Measurements from ENCODE around the gene HSPA1B.
"Not testable (repeated sequence)": the region's sequence is repeated elsewhere in the genome, so short reads cannot be mapped to it uniquely, and the experiment has no call there.

Gene HSPA1B

DNA sequence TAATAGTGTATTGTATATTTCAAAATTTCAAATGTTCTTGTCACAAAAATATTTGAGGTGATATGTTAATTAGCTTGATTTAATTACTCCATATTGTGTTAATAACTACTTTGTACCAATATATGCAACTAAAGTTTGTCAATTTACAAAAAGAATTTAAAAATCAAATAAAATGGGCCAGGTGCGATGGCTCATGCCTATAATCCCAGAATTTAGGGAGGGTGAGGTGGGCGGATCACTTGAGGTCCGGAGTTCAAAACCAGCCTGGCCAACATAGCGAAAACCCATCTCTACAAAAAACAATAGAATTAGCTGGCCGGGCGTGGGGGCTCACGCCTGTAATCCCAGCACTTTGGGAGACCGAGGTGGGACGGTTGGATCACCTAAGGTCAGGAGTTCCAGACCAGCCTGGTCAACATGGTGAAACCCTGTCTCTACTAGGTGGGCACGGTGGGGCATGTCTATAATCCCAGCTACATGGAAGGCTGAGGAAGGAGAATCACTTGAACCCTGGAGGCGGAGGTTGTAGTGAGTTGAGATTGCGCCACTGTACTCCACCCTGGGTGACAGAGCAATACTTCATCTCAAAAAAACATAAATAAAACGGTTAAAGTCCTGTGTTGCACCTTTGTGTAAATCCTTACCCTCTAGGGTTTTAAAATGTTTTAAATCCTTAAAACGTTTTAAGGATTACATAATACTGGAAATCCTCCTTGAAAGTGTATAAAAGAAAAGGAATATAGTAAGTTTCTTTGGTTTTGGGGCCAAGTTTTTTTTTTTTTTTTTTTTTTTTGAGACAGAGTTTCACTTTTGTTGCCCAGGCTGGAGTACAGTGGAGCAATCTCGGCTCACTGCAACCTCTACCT is 4.0 kb downstream of the HSPA1B start:
- TF ChIP-seq, protein P1, sequence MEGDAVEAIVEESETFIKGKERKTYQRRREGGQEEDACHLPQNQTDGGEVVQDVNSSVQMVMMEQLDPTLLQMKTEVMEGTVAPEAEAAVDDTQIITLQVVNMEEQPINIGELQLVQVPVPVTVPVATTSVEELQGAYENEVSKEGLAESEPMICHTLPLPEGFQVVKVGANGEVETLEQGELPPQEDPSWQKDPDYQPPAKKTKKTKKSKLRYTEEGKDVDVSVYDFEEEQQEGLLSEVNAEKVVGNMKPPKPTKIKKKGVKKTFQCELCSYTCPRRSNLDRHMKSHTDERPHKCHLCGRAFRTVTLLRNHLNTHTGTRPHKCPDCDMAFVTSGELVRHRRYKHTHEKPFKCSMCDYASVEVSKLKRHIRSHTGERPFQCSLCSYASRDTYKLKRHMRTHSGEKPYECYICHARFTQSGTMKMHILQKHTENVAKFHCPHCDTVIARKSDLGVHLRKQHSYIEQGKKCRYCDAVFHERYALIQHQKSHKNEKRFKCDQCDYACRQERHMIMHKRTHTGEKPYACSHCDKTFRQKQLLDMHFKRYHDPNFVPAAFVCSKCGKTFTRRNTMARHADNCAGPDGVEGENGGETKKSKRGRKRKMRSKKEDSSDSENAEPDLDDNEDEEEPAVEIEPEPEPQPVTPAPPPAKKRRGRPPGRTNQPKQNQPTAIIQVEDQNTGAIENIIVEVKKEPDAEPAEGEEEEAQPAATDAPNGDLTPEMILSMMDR (IDR thresholded peaks at IDR 0.05; ENCODE audit: low read depth, low read length, missing control alignments), result no peak
- no peak for DNase-seq (ENCODE audit: extremely low read depth, low read depth)
- H3K4me3 ChIP-seq (replicated peaks; ENCODE audit: low read depth, low read length), result peak overlapping the region; percentile 76

DNA sequence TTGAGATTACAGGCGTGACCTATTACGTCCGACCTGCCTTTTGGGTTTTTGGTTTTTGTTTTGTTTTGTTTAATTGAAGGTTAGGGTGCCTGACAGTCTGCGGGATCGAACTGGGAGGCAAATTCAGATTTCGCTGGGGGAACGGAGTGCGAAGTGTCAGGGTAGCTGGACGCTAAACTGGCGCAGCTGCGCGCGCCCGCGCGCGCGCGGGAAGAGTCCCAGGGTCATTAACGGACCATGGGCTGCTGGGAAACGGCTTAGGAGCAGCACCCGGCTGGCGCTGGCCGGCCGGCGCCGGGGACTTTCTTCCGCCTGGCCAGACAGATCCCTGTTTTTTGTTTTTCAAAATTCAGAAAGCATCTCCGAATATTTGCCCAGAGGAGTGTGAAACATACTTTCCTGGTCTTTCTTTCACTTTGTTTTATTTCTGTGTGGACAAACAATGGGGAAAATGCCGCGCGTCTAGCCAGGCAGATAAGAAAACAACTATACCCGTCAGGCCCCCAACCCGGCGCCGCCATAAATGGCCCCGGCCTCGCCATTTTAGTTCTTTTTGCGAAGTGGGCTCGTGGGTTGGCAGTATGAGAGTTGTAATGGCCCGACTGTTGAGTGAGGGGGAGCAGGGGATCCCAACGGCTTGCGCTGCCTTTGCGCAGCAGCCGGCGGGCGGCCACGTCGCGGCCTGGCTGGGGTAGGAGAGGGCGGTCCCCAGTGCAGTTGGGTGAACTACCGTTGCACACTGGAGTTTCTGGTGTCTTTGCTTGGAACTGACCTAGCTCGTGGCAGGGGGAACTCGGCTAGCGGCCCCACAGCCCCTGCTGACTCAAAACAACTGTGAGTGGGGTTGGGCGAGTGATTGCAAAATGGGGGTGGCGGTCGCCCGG is 7.1 kb downstream of the HSPA1B start:
- TF ChIP-seq, protein P1 (IDR thresholded peaks at IDR 0.05; ENCODE audit: low read depth, low read length, missing control alignments), result no peak
- DNase-seq (ENCODE audit: extremely low read depth, low read depth), result peak; percentile 62
- H3K4me3 ChIP-seq (replicated peaks; ENCODE audit: low read depth, low read length), result peak overlapping the region; percentile 72

DNA sequence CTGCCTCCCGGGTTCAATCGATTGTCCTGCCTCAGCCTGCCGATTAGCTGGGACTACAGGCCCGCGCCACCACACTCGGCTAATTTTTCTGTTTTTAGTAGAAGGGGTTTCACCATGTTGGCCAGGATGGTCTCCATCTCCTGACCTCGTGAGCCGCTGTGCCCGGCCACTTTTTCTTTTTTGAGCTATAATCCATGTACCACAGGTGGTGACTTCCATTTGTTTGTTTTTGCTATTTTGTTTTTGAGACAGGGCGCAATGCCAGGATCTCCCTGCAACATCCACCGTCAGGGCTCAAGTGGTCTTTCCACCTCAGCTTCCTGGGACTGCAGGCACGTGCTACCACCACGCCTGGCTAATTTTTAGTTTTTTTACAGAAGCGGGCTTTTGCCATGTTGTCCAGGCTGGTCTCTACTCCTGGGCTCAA is 8.5 kb downstream of the HSPA1B start:
- no peak for DNase-seq (ENCODE audit: extremely low read depth, low read depth)
- TF ChIP-seq, protein P1 (IDR thresholded peaks at IDR 0.05; ENCODE audit: low read depth, low read length, missing control alignments), result no peak

DNA sequence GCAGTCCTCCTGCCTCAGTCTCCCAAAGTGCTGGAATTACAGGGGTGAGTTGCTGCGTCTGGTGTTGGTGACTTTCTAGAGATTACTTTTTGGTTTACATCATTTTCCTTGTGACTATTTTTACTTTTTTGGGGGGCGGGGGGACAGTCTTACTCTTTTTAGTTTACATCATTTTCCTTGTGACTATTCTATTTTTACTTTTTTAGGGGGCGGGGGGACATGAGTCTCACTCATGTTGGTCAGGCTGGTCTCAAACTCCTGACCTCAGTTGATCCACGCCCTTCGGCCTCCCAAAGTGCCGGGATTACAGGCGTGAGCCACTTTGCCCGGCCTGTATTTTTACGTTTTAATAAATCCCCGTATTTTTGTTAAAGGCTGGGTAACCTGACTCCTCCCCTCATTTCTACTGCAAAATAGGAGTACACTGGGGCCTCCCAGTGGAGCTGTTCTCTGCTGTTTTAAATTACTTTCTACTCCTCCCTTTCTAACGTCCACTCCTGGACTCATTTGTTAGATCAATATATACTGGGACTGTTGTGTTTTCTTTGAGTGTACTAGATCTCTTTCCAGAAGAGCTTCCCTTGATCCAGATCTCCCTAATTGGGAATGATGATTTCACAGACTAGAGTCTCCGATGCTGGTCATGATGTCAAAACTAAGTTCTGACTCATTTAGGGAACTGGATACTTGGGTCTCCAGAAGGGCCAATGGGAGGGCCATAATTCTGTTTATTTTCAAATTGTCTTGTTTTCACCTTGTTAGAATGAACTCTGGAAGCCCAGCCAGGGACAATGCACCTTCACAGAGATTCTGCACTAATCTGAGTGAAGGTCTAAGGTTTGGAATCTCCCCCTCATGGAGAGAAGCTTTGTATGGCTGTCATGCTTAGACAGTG is 9.2 kb downstream of the HSPA1B start:
- DNase-seq (ENCODE audit: extremely low read depth, low read depth), result no peak
- H3K4me3 ChIP-seq (replicated peaks; ENCODE audit: low read depth, low read length), result peak overlapping the region; percentile 72
- TF ChIP-seq, protein P1 (IDR thresholded peaks at IDR 0.05; ENCODE audit: low read depth, low read length, missing control alignments), result no peak

More for the DNA sequence above, 8.5 kb downstream of the HSPA1B start:
- peak overlapping the region; percentile 72 for H3K4me3 ChIP-seq (replicated peaks; ENCODE audit: low read depth, low read length)

DNA sequence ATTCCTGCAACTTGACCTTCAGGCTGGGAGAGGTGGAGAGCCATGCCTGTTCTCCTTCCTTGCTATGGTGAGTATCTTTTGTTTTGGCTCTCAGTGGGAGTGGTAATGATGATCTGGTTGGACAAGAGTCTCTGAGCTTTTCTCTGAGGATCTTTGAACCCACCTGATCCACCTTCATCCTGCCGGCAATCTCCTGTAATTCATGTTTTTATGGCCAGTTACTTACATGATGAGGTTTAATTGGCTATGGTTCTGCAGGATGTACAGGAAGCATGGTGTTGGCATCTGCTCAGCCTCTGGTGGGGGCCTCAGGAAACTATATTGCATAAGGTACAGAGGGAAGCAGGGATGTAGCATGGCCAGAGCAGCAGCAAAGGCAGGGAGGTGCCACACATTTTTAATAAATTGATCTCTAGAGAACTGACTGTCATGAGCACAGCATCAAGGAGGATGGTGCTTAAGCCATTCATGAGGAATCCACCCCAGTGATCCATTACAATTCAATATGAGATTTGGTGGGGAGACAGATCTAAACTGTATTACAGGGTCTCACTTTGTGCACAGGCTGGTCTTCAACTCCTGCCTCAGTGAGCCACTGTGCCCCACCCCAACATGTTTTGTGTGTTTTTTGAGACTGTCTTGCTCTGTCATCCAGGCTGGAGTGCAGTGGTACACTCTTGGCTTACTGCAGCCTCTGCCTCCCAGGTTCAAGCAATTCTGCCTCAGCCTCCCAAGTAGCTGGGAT is 10.0 kb downstream of the HSPA1B start:
- no peak for DNase-seq (ENCODE audit: extremely low read depth, low read depth)
- TF ChIP-seq, protein P1 (IDR thresholded peaks at IDR 0.05; ENCODE audit: low read depth, low read length, missing control alignments), result no peak

DNA sequence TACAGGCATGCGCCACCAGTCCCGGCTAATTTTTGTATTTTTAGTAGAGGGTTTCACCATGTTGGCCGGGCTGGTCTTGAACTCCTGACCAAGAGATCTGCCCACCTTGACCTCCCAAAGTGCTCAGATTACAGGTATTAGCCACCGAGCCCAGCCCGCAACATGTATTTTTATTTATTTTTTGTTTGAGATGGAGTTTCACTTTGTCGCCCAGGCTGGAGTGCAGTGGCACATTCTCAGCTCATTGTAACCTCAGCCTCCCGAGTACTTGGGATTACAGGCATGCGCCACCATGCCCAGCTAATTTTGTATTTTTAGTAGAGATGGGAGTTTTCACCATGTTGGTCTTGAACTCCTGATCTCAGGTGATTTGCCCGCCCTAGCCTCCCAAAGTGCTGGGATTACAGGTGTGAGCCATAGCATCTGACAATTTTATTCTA is 10.6 kb downstream of the HSPA1B start:
- H3K4me3 ChIP-seq (replicated peaks; ENCODE audit: low read depth, low read length), result peak overlapping the region; percentile 72
- DNase-seq (ENCODE audit: extremely low read depth, low read depth), result not testable (repeated sequence)

More for the DNA sequence above, 10.0 kb downstream of the HSPA1B start:
- peak overlapping the region; percentile 72 for H3K4me3 ChIP-seq (replicated peaks; ENCODE audit: low read depth, low read length)

Data from HFF-Myc (cell line).